ENCODE data around the gene RASGRF2.
"Not testable (repeated sequence)": the region's sequence is repeated elsewhere in the genome, so short reads cannot be mapped to it uniquely, and the experiment has no call there.

RASGRF2 gene

DNA sequence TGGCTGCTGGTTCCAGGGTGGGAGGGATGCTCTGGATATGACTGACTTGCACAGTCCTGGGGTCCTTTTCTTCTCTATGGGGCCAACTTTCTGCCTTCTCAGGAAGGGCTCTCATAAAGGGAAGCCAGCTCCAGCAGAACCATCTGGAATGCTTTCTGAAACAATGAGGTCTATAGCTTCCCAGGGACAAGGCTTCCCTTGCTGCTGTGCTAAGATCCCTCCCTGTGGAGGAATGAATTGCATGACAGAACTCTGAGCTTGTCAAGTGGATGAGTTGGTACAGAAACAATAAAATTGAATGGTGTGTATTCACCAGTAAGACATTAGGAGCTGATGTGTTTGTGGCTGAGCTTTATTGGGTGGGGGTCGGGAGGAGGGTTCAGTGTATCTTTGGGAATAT is 292.7 kb downstream of the RASGRF2 start:
- DNase-seq, result no peak
- H3K36me3 ChIP-seq (ENCODE audit: control insufficient read depth, insufficient read depth, low read length), result no peaks in the 10 kb centered on the region
- H3K79me2 ChIP-seq (ENCODE audit: control insufficient read depth, insufficient read depth, low read length), result peaks cover 3% of the 10 kb centered on the region
- no peak overlapping the region for H2BK5ac ChIP-seq (ENCODE audit: low read length)
- no peak overlapping the region for H3K9ac ChIP-seq (ENCODE audit: low read length)
- H3K79me1 ChIP-seq (ENCODE audit: low read length), result peaks cover 7% of the 10 kb centered on the region
- H3K27me3 ChIP-seq (ENCODE audit: insufficient read depth, low read length, poor library complexity), result no peaks in the 10 kb centered on the region
- H3K18ac ChIP-seq (ENCODE audit: low read length), result no peak overlapping the region
- H2BK15ac ChIP-seq (replicated peaks; ENCODE audit: low read depth), result no peak overlapping the region
- H3K4me3 ChIP-seq (ENCODE audit: low read length), result no peak overlapping the region
- no peak overlapping the region for H3K23ac ChIP-seq (ENCODE audit: low read length)
- H3K4me2 ChIP-seq (ENCODE audit: low read length), result no peak overlapping the region
- H3K4me1 ChIP-seq (ENCODE audit: control insufficient read depth, low read depth, low read length), result no peaks in the 10 kb centered on the region
- H3K4ac ChIP-seq (ENCODE audit: low read depth, low read length), result no peak overlapping the region
- H3K56ac ChIP-seq (ENCODE audit: low read length), result no peak overlapping the region
- H4K8ac ChIP-seq (ENCODE audit: low read depth, low read length), result no peak overlapping the region
- WGBS (ENCODE audit: extremely low coverage, insufficient coverage, low lambda C conversion rate), result no CpG with 5 or more reads among the region's 1 CpG
- no peak overlapping the region for H2AK5ac ChIP-seq (ENCODE audit: low read length)
- H2BK120ac ChIP-seq (ENCODE audit: low read depth, low read length), result no peak overlapping the region
- H3K27ac ChIP-seq (ENCODE audit: low read depth, low read length), result no peak overlapping the region
- H4K5ac ChIP-seq (ENCODE audit: low read length), result no peak overlapping the region

DNA sequence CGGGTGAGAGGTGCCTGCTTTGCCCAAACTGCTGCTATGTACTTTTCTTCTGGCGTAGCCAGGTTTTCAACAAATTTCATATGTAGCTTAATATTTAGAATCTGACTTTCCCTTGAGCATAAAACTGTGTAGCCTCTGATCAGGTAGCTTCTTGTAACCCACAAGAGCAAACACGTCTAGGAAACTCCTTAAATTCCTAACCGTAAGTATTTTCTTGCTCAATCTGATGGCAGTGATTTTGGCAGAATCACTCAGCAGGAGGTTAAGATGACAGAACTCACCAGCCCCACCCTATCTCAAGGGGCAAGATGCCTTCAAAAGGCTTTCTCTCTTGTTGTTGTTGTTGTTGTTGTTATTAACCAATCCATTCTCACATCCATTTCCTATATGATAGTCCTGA is 293.7 kb downstream of the RASGRF2 start:
- no peak overlapping the region for H3K9ac ChIP-seq (ENCODE audit: low read length)
- peaks cover 7% of the 10 kb centered on the region for H3K79me1 ChIP-seq (ENCODE audit: low read length)
- H3K27ac ChIP-seq (ENCODE audit: low read depth, low read length), result no peak overlapping the region
- no peak overlapping the region for H4K8ac ChIP-seq (ENCODE audit: low read depth, low read length)
- no CpG with 5 or more reads among the region's 4 CpGs for WGBS (ENCODE audit: extremely low coverage, insufficient coverage, low lambda C conversion rate)
- no peak overlapping the region for H3K23ac ChIP-seq (ENCODE audit: low read length)
- H3K27me3 ChIP-seq (ENCODE audit: insufficient read depth, low read length, poor library complexity), result no peaks in the 10 kb centered on the region
- H2AK5ac ChIP-seq (ENCODE audit: low read length), result no peak overlapping the region
- no peak overlapping the region for H2BK5ac ChIP-seq (ENCODE audit: low read length)
- no peak overlapping the region for H3K4ac ChIP-seq (ENCODE audit: low read depth, low read length)
- H3K79me2 ChIP-seq (ENCODE audit: control insufficient read depth, insufficient read depth, low read length), result peaks cover 3% of the 10 kb centered on the region
- no peak overlapping the region for H4K5ac ChIP-seq (ENCODE audit: low read length)
- no peak overlapping the region for H2BK120ac ChIP-seq (ENCODE audit: low read depth, low read length)
- DNase-seq, result no peak
- no peaks in the 10 kb centered on the region for H3K4me1 ChIP-seq (ENCODE audit: control insufficient read depth, low read depth, low read length)
- H3K36me3 ChIP-seq (ENCODE audit: control insufficient read depth, insufficient read depth, low read length), result no peaks in the 10 kb centered on the region
- no peak overlapping the region for H3K4me3 ChIP-seq (ENCODE audit: low read length)
- no peak overlapping the region for H2BK15ac ChIP-seq (replicated peaks; ENCODE audit: low read depth)
- H3K18ac ChIP-seq (ENCODE audit: low read length), result no peak overlapping the region
- H3K56ac ChIP-seq (ENCODE audit: low read length), result no peak overlapping the region
- no peak overlapping the region for H3K4me2 ChIP-seq (ENCODE audit: low read length)

DNA sequence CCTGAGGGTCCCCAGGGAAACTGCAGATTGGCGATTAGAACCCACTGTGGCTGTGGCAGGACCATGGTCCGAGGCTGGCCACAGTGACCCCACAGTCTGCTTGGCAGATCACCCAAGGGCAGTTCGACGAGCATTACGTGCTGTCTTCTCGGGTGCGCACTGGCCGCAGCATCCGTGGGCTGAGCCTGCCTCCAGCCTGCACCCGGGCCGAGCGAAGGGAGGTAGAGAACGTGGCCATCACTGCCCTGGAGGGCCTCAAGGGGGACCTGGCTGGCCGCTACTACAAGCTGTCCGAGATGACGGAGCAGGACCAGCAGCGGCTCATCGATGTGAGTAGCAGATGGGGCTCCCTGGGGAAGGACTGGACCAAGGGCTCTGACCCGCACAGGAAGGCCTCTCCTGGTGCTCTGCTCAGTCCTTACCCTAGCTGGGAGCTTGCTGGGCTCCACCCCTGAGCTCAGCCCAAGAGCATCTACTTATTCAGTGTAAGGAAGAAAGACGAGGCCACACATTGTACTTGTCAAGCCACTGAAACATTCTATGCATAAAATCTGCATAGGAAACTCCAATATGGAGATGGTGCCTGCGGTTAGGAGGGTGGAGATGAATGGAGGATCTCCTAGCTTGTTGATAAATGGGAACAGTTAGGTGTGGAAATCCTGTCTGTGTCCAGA is 294.9 kb downstream of the RASGRF2 start:
- no peak overlapping the region for H2BK15ac ChIP-seq (replicated peaks; ENCODE audit: low read depth)
- peak overlapping the region; percentile 9 for H3K23ac ChIP-seq (ENCODE audit: low read length)
- no peak overlapping the region for H3K18ac ChIP-seq (ENCODE audit: low read length)
- no peak overlapping the region for H3K4me3 ChIP-seq (ENCODE audit: low read length)
- no peak overlapping the region for H3K4me2 ChIP-seq (ENCODE audit: low read length)
- H4K5ac ChIP-seq (ENCODE audit: low read length), result no peak overlapping the region
- H3K36me3 ChIP-seq (ENCODE audit: control insufficient read depth, insufficient read depth, low read length), result no peaks in the 10 kb centered on the region
- no peak overlapping the region for H4K8ac ChIP-seq (ENCODE audit: low read depth, low read length)
- no peak for DNase-seq
- no peak overlapping the region for H3K27ac ChIP-seq (ENCODE audit: low read depth, low read length)
- H2AK5ac ChIP-seq (ENCODE audit: low read length), result no peak overlapping the region
- no peak overlapping the region for H3K9ac ChIP-seq (ENCODE audit: low read length)
- no peak overlapping the region for H2BK5ac ChIP-seq (ENCODE audit: low read length)
- H3K27me3 ChIP-seq (ENCODE audit: insufficient read depth, low read length, poor library complexity), result no peaks in the 10 kb centered on the region
- H3K4me1 ChIP-seq (ENCODE audit: control insufficient read depth, low read depth, low read length), result no peaks in the 10 kb centered on the region
- no CpG with 5 or more reads among the region's 21 CpGs for WGBS (ENCODE audit: extremely low coverage, insufficient coverage, low lambda C conversion rate)
- peaks cover 9% of the 10 kb centered on the region for H3K79me1 ChIP-seq (ENCODE audit: low read length)
- H3K4ac ChIP-seq (ENCODE audit: low read depth, low read length), result no peak overlapping the region
- H3K79me2 ChIP-seq (ENCODE audit: control insufficient read depth, insufficient read depth, low read length), result peaks cover 3% of the 10 kb centered on the region
- H2BK120ac ChIP-seq (ENCODE audit: low read depth, low read length), result no peak overlapping the region
- no peak overlapping the region for H3K56ac ChIP-seq (ENCODE audit: low read length)

DNA sequence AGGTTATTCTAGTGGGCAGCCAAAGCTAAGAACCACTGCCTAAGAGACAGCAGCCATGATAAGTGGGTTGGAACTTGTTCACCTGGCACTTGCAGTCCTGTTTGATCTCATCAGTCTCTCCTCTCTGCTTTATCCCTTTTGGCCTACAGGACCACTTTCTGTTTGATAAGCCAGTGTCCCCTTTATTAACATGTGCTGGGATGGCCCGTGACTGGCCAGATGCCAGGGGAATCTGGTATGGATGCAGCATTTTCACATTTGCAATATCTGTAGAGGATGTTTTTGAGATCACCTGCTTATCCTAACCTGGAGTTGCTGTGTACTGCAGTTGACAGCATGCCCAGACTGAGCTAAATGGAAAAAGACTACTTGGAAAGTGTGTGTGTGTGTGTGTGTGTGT is 296.6 kb downstream of the RASGRF2 start:
- Histone ChIP-seq H2BK120ac (ENCODE audit: low read depth, low read length) (no peak overlapping the region), H3K4me1 (ENCODE audit: control insufficient read depth, low read depth, low read length) (no peaks in the 10 kb centered on the region), H3K23ac (ENCODE audit: low read length) (no peak overlapping the region), H2AK5ac (ENCODE audit: low read length) (no peak overlapping the region), H3K4me3 (ENCODE audit: low read length) (no peak overlapping the region), H3K18ac (ENCODE audit: low read length) (no peak overlapping the region), H3K56ac (ENCODE audit: low read length) (no peak overlapping the region), H3K4ac (ENCODE audit: low read depth, low read length) (no peak overlapping the region), H3K27ac (ENCODE audit: low read depth, low read length) (no peak overlapping the region), H3K79me2 (ENCODE audit: control insufficient read depth, insufficient read depth, low read length) (peaks cover 3% of the 10 kb centered on the region), H3K79me1 (ENCODE audit: low read length) (peaks cover 9% of the 10 kb centered on the region), H3K27me3 (ENCODE audit: insufficient read depth, low read length, poor library complexity) (no peaks in the 10 kb centered on the region), H4K5ac (ENCODE audit: low read length) (no peak overlapping the region), H2BK5ac (ENCODE audit: low read length) (no peak overlapping the region), H2BK15ac (replicated peaks; ENCODE audit: low read depth) (no peak overlapping the region), H3K4me2 (ENCODE audit: low read length) (no peak overlapping the region), H4K8ac (ENCODE audit: low read depth, low read length) (no peak overlapping the region), H3K36me3 (ENCODE audit: control insufficient read depth, insufficient read depth, low read length) (no peaks in the 10 kb centered on the region), H3K9ac (ENCODE audit: low read length) (no peak overlapping the region)
- no CpG with 5 or more reads among the region's 1 CpG for WGBS (ENCODE audit: extremely low coverage, insufficient coverage, low lambda C conversion rate)
- no peak for DNase-seq

DNA sequence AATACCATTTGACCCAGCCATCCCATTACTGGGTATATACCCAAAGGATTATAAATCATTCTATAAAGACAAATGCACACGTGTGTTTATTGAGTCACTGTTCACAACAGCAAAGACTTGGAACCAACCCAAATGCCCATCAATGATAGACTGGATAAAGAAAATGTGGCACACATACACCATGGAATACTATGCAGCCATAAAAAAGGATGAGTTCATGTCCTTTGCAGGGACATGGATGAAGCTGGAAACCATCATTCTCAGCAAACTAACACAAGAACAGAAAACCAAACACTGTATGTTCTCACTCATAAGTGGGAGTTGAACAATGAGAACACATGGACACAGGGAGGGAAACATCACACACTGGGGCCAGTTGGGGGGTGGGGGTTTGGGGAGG is 302.6 kb downstream of the RASGRF2 start:
- not testable (repeated sequence) for DNase-seq; H3K27me3 ChIP-seq (ENCODE audit: insufficient read depth, low read length, poor library complexity)
- no CpG with 5 or more reads among the region's 1 CpG for WGBS (ENCODE audit: extremely low coverage, insufficient coverage, low lambda C conversion rate)

DNA sequence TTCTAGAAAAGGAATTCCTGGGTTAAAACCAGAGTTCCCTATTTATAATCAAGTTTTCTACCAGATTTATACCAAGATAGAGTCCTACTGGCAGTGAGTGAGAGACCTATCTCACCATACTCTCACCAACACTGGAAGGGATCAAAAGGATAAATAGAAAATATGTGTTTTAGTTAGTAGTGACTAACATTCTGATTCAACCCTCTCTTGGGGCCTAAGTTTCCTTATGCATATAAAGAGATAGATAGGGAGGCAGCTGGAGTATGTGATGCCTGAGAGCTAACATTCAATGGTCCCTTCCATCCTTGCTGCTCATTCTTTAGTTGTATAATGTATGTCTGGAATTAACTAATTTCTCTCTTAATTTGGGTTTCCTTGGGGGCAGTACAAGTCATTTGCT is 304.9 kb downstream of the RASGRF2 start:
- Histone ChIP-seq H3K4me3 (ENCODE audit: low read length) (no peak overlapping the region), H2BK5ac (ENCODE audit: low read length) (no peak overlapping the region), H4K8ac (ENCODE audit: low read depth, low read length) (no peak overlapping the region), H3K4ac (ENCODE audit: low read depth, low read length) (no peak overlapping the region), H3K4me2 (ENCODE audit: low read length) (no peak overlapping the region), H2BK15ac (replicated peaks; ENCODE audit: low read depth) (no peak overlapping the region), H3K56ac (ENCODE audit: low read length) (no peak overlapping the region), H3K4me1 (ENCODE audit: control insufficient read depth, low read depth, low read length) (peaks cover 2% of the 10 kb centered on the region), H2AK5ac (ENCODE audit: low read length) (no peak overlapping the region), H3K79me2 (ENCODE audit: control insufficient read depth, insufficient read depth, low read length) (peaks cover 6% of the 10 kb centered on the region), H3K9ac (ENCODE audit: low read length) (no peak overlapping the region), H3K18ac (ENCODE audit: low read length) (no peak overlapping the region), H4K5ac (ENCODE audit: low read length) (no peak overlapping the region), H3K23ac (ENCODE audit: low read length) (no peak overlapping the region), H3K27me3 (ENCODE audit: insufficient read depth, low read length, poor library complexity) (no peaks in the 10 kb centered on the region), H3K27ac (ENCODE audit: low read depth, low read length) (no peak overlapping the region), H3K36me3 (ENCODE audit: control insufficient read depth, insufficient read depth, low read length) (no peaks in the 10 kb centered on the region), H2BK120ac (ENCODE audit: low read depth, low read length) (no peak overlapping the region), H3K79me1 (ENCODE audit: low read length) (peaks cover 2% of the 10 kb centered on the region)
- no peak for DNase-seq

More for the DNA sequence above, 302.6 kb downstream of the RASGRF2 start:
- not testable (repeated sequence) for H2BK5ac ChIP-seq (ENCODE audit: low read length); H3K36me3 ChIP-seq (ENCODE audit: control insufficient read depth, insufficient read depth, low read length); H3K79me1 ChIP-seq (ENCODE audit: low read length); H3K56ac ChIP-seq (ENCODE audit: low read length); H2BK15ac ChIP-seq (replicated peaks; ENCODE audit: low read depth); H3K18ac ChIP-seq (ENCODE audit: low read length); H3K9ac ChIP-seq (ENCODE audit: low read length); H3K4me3 ChIP-seq (ENCODE audit: low read length); H3K79me2 ChIP-seq (ENCODE audit: control insufficient read depth, insufficient read depth, low read length); H4K5ac ChIP-seq (ENCODE audit: low read length); H2AK5ac ChIP-seq (ENCODE audit: low read length); H3K27ac ChIP-seq (ENCODE audit: low read depth, low read length); H4K8ac ChIP-seq (ENCODE audit: low read depth, low read length); H3K4me1 ChIP-seq (ENCODE audit: control insufficient read depth, low read depth, low read length); H2BK120ac ChIP-seq (ENCODE audit: low read depth, low read length); H3K4ac ChIP-seq (ENCODE audit: low read depth, low read length); H3K23ac ChIP-seq (ENCODE audit: low read length); H3K4me2 ChIP-seq (ENCODE audit: low read length)

All from mesendoderm (in vitro differentiated cells).